Measurements from ENCODE around the gene FMNL2.

The FMNL2 gene

DNA sequence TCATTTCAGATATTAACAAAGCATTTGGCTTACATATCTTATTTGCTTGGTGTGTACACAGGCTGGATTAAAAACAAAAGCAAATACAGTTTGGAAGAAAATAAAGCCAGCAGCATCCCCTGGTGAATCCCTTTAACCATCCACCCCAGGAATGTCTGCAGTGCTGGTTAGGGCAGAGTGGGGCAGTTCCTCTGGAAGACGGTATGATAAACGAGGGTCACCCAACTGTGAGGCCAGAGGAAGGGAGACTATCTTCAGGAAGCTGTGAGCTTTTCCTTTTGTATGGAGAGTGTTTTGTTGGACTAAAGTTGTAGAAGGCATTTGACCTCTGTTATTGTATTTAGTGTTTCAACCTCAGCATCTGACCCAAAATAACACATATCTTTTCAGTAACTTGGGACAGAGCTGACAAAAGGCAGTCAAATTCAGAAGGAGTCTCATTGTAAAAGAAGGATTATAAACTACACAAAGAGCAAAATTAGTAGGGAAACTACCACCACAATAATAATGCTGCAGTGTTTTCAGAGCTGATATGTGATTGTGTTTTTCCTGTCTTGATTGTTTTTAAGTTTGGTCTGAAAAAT, 159.1 kb downstream of the FMNL2 start:
- DNase-seq (ENCODE audit: low read depth) = no peak

- no peak for DNase-seq (ENCODE audit: low read depth)
Measured at GRCh38 chr2:152496371-152496770, 161.4 kb downstream of the FMNL2 start.

- no peak for DNase-seq (ENCODE audit: low read depth)
Measured at GRCh38 chr2:152497481-152498052, 162.6 kb downstream of the FMNL2 start.

- no peak for DNase-seq (ENCODE audit: low read depth)
Measured at GRCh38 chr2:152499331-152499816, 164.4 kb downstream of the FMNL2 start.

GRCh38 chr2:152499896-152500735, 165.1 kb downstream of the FMNL2 start:
- no peak for DNase-seq (ENCODE audit: low read depth)

GRCh38 chr2:152500772-152501171, 165.8 kb downstream of the FMNL2 start:
- DNase-seq (ENCODE audit: low read depth) = no peak

DNA sequence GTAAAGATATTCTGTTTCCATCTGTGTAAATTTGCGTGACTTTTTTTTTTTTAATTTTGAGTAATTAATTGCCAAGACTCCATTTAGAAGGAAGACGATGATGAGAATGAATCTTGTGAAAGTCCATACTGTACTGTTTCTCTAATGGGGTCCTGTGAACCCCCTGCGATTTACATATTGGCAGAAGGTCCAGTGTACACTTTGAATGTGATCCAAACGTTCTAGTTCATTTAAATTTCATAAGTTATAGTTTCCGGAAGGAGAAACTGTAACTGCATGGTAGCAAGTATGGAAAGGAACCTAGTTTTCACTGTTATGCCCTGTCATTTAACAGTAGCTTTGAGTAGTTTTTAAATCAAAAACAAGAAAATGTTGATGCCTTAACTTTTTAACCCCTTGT, 166.7 kb downstream of the FMNL2 start:
- DNase-seq (ENCODE audit: low read depth) = no peak

GRCh38 chr2:152504618-152505017, 169.6 kb downstream of the FMNL2 start:
- no peak for DNase-seq (ENCODE audit: low read depth)

GRCh38 chr2:152505495-152505906, 170.5 kb downstream of the FMNL2 start:
- no peak for DNase-seq (ENCODE audit: low read depth)

- no peak for DNase-seq (ENCODE audit: low read depth)
Measured at GRCh38 chr2:152506843-152507242, 171.9 kb downstream of the FMNL2 start.

- no peak for DNase-seq (ENCODE audit: low read depth)
Measured at GRCh38 chr2:152507907-152508306, 172.9 kb downstream of the FMNL2 start.

DNA sequence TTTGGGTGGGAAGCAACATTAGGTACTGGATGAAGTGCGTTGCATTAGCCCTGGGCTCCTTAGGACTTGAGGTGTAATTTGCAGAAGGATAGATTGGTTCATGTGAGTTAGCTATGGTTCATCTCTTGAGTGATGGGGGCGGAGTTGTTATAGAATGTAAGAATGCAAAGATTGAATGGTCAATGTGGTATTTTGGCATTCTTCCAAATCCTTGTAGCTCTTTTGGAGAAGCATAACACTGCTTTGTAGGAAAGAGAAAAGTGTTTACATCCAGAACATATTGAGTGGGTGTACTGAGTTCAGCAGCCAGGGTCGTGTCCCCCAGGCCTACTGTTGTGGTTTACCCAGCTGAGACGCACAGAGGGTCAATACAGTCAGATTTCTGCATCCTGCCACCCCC, 173.5 kb downstream of the FMNL2 start:
- DNase-seq (ENCODE audit: low read depth) = no peak

- no peak for DNase-seq (ENCODE audit: low read depth)
Measured at GRCh38 chr2:152509772-152510491, 175.0 kb downstream of the FMNL2 start.

DNA sequence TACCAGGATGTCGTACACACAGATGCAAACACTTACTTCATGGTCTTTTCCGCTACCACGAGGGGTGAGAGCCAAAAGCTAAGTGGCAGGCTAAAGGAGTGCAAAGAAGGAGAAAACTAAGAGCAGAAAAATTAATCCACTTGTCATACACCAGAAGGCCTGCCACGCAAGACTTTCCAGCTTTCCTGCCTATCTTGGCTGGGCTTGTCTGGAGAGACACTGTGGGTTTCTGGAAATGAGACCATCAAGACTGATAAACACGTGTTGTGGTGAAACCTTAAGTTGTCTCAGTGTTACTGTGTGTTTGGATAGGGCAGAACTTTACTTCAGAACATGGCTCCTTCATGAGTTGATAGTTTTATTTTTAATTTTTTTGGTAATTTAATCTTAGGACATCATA, 175.6 kb downstream of the FMNL2 start:
- DNase-seq (ENCODE audit: low read depth) = no peak

- DNase-seq (ENCODE audit: low read depth) = no peak
Measured at GRCh38 chr2:152511981-152512380, 177.0 kb downstream of the FMNL2 start.

DNA sequence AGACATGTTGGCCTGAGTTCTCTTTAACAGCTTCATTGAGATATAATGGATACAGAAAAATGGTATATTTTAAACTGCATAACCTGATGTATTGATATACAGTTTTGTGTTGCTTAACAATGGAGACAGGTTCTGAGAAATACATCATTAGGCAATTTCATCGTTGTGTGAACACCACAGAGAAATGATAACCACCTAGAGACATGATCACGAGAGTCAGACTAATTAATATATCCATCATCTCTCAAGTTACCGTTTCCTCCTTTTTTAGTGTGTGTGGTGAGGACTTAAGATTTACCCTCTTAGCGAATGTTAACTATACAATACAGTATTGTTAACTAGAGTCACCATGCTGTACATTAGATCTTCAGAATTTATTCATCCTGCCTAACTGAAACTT, 178.1 kb downstream of the FMNL2 start:
- no peak for DNase-seq (ENCODE audit: low read depth)

GRCh38 chr2:152513681-152514080, 178.7 kb downstream of the FMNL2 start:
- no peak for DNase-seq (ENCODE audit: low read depth)

DNA sequence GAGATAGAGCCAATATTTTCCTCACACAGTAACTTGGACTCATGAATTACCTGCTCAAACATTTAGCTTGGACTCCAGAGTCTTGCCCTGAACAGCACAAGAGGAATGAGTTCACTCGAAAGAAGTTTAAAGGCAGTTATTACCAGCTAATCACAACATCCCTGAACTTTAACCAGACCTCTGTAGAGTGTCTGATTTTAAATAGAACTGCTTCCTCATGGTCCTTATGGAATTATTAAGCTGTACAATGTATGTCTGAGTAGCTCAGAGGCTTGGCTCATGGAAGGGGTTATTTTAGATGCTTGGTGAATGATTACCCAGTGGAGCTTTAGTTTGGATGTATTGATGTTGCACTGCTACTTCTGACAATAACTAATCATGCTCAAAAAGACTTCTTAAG, 183.1 kb downstream of the FMNL2 start:
- no peak for DNase-seq (ENCODE audit: low read depth)

GRCh38 chr2:152518641-152519580, 183.9 kb downstream of the FMNL2 start:
- no peak for DNase-seq (ENCODE audit: low read depth)

GRCh38 chr2:152519581-152519952, 184.6 kb downstream of the FMNL2 start:
- no peak for DNase-seq (ENCODE audit: low read depth)

DNA sequence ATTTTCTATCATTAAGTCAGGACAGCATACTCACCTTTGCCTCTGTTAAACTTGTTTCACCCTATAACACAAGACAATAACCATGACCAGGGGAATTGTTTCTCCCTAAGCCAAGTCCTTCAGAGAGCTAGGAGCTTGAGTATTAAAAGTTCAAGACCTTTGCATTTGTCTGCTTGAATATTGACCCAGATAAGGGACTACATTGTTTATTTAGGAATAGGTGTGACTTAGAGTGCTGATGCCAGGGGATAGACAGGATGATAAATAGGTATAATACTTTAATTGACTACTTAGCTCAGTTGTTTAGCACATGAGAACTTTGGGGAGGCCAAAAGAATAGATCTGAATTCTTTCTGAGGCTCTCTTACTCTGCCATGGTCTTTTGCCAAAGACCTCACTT, 185.8 kb downstream of the FMNL2 start:
- no peak for DNase-seq (ENCODE audit: low read depth)
